ENCODE measurements around the gene CPED1. TPM values are rescaled to one million over a fixed set of nuclear protein-coding genes. Genes with fewer than 3 reads are reported as not detected.

The CPED1 gene
- polyA plus RNA-seq, 1 donor from 2014 or later = not detected

DNA sequence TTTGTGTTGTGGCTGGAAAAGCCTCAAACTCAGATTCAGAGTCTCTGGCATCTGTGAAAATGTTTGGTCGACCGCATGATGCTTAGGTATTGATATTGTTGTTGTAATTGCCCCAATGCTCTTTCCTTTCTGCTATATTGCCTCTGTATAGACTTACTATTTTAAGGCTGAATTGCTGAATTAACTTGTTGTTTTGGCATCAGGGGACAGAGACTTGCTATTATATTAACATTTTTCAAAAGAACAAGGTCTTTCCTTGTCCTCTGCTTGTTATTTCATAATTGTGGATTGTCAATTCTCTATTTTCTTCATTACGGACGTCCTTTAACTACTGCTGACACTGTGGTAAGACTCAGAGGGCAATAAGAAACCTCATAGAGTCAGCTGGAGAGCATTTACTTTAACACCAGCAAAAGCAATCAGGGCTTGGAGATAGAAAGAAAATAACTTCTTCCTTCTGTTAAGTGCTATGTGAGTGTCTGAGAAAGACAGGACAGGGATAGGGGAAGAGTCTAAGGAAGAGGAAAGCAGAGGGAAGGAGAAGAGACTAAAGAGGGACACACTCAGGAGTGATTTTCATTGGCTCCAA lies 17.6 kb downstream of the CPED1 start:
- TF ChIP-seq POLR2AphosphoS5 (IDR thresholded peaks at IDR 0.05) (no peak), RAD21 (conservative IDR thresholded peaks at IDR 0.05) (no peak), TAF1 (IDR thresholded peaks at IDR 0.05; ENCODE audit: low read depth) (no peak), CTCF (IDR thresholded peaks at IDR 0.05; ENCODE audit: poor library complexity, severe bottlenecking) (no peak), REST (IDR thresholded peaks at IDR 0.05; ENCODE audit: borderline replicate concordance) (no peak), EZH2 (IDR thresholded peaks at IDR 0.05; ENCODE audit: borderline replicate concordance, insufficient read depth, low read length, poor library complexity, severe bottlenecking) (no peak)
- Histone ChIP-seq H3K4me3 (ENCODE audit: low read length) (no peak overlapping the region), H3K4me2 (ENCODE audit: low read length) (no peak overlapping the region), H3K79me2 (replicated peaks; ENCODE audit: insufficient read depth, low read length) (no peaks in the 10 kb centered on the region), H3K27me3 (ENCODE audit: insufficient read depth, low read depth, low read length) (no peaks in the 10 kb centered on the region), H3K9me3 (ENCODE audit: low read length) (no peaks in the 10 kb centered on the region), H3K9me2 (ENCODE audit: insufficient read depth, low read length) (no peaks in the 10 kb centered on the region), H3K36me3 (ENCODE audit: insufficient read depth, low read length) (no peaks in the 10 kb centered on the region), H3K9ac (ENCODE audit: low read length) (no peak overlapping the region), H3K27ac (ENCODE audit: low read length) (no peak overlapping the region), H3F3A (ENCODE audit: insufficient read depth, low read length, poor library complexity, severe bottlenecking) (no peaks in the 10 kb centered on the region), H4K20me1 (ENCODE audit: insufficient read depth) (no peaks in the 10 kb centered on the region), H2AFZ (ENCODE audit: low read depth, low read length) (no peak overlapping the region)

- H3K27ac ChIP-seq (ENCODE audit: low read length) = no peak overlapping the region
- TF ChIP-seq EZH2 (IDR thresholded peaks at IDR 0.05; ENCODE audit: borderline replicate concordance, insufficient read depth, low read length, poor library complexity, severe bottlenecking) (no peak), EP300 (conservative IDR thresholded peaks at IDR 0.05; ENCODE audit: poor library complexity, severe bottlenecking) (no peak), REST (IDR thresholded peaks at IDR 0.05; ENCODE audit: borderline replicate concordance) (no peak), MXI1 (conservative IDR thresholded peaks at IDR 0.05; ENCODE audit: poor library complexity, severe bottlenecking) (no peak), RAD21 (conservative IDR thresholded peaks at IDR 0.05) (no peak), SMC3 (conservative IDR thresholded peaks at IDR 0.05; ENCODE audit: poor library complexity) (no peak), POLR2AphosphoS5 (IDR thresholded peaks at IDR 0.05) (no peak), TAF1 (IDR thresholded peaks at IDR 0.05; ENCODE audit: low read depth) (no peak), CTCF (IDR thresholded peaks at IDR 0.05; ENCODE audit: poor library complexity, severe bottlenecking) (no peak)
- no peaks in the 10 kb centered on the region for H3K9me3 ChIP-seq (ENCODE audit: low read length)
- no peak overlapping the region for H3K4me2 ChIP-seq (ENCODE audit: low read length)
- no peak overlapping the region for H2AFZ ChIP-seq (ENCODE audit: low read depth, low read length)
- no peaks in the 10 kb centered on the region for H3K27me3 ChIP-seq (ENCODE audit: insufficient read depth, low read depth, low read length)
- no peaks in the 10 kb centered on the region for H3K79me2 ChIP-seq (replicated peaks; ENCODE audit: insufficient read depth, low read length)
- H3K9me2 ChIP-seq (ENCODE audit: insufficient read depth, low read length) = no peaks in the 10 kb centered on the region
- no peaks in the 10 kb centered on the region for H4K20me1 ChIP-seq (ENCODE audit: insufficient read depth)
- no peak overlapping the region for H3K9ac ChIP-seq (ENCODE audit: low read length)
- H3F3A ChIP-seq (ENCODE audit: insufficient read depth, low read length, poor library complexity, severe bottlenecking) = no peaks in the 10 kb centered on the region
- no peak overlapping the region for H3K4me3 ChIP-seq (ENCODE audit: low read length)
- H3K36me3 ChIP-seq (ENCODE audit: insufficient read depth, low read length) = no peaks in the 10 kb centered on the region
Observed at GRCh38 chr7:121006711-121007315, 18.3 kb downstream of the CPED1 start.
